Hepatocyte (in vitro differentiated cells): Measurements from ENCODE around the gene KCNQ5. TPM values are rescaled to one million over a fixed set of nuclear protein-coding genes. Genes with fewer than 3 reads are reported as not detected.

Source experiments
- DNase-seq: peaks from one replicate; pipeline ENCODE4 v3.0.0-alpha.2; 2016; ENCODE audit warnings: low spot score
- H2AFZ ChIP-seq: fragments of 200-600 bp; sonication (generic); 2 replicates; pipeline ENCODE4 v1.6.0; 2016; ENCODE audit warnings: antibody characterized with exemption, mild to moderate bottlenecking
- H3K27ac ChIP-seq: fragments of 200-600 bp; sonication (generic); 2 replicates; pipeline ENCODE4 v1.5.1; 2016; ENCODE audit warnings: mild to moderate bottlenecking
- H3K27me3 ChIP-seq: fragments of 200-600 bp; sonication (generic); 2 replicates; pipeline ENCODE4 v1.6.1; 2016
- H3K36me3 ChIP-seq: fragments of 200-600 bp; sonication (generic); replicated peaks from 2 replicates; pipeline ENCODE4 v1.5.1; 2016; ENCODE audit warnings: low read depth; ENCODE audit not compliant: insufficient read depth
- H3K4me1 ChIP-seq: fragments of 200-600 bp; sonication (generic); 2 replicates; pipeline ENCODE4 v1.5.1; 2016; ENCODE audit warnings: mild to moderate bottlenecking, moderate library complexity; ENCODE audit not compliant: insufficient read depth
- H3K4me2 ChIP-seq: fragments of 200-600 bp; sonication (generic); 2 replicates; pipeline ENCODE4 v1.6.0; 2016
- H3K4me3 ChIP-seq: fragments of 200-600 bp; sonication (generic); 2 replicates; pipeline ENCODE4 v1.5.1; 2016; ENCODE audit warnings: mild to moderate bottlenecking
- H3K79me2 ChIP-seq: fragments of 200-600 bp; sonication (generic); 2 replicates; pipeline ENCODE4 v1.6.0; 2017; ENCODE audit warnings: mild to moderate bottlenecking
- H3K9me2 ChIP-seq: fragments of 200-600 bp; sonication (generic); replicated peaks from 2 replicates; pipeline ENCODE4 v1.6.0; 2017; ENCODE audit warnings: mild to moderate bottlenecking; ENCODE audit not compliant: insufficient read depth
- H3K9me3 ChIP-seq: fragments of 200-600 bp; sonication (generic); 2 replicates; pipeline ENCODE4 v1.5.1; 2016; ENCODE audit warnings: low read depth, mild to moderate bottlenecking
- H4K20me1 ChIP-seq: fragments of 200-600 bp; sonication (generic); 2 replicates; pipeline ENCODE4 v1.6.0; 2016; ENCODE audit warnings: mild to moderate bottlenecking; ENCODE audit not compliant: insufficient read depth, poor library complexity, severe bottlenecking
- EZH2 ChIP-seq: fragments of 200-600 bp; sonication (generic); IDR thresholded peaks from 2 replicates; pipeline ENCODE4 v1.6.1; 2016; ENCODE audit warnings: antibody characterized with exemption, mild to moderate bottlenecking, borderline replicate concordance
- EZH2phosphoT487 ChIP-seq: fragments of 200-600 bp; sonication (generic); IDR thresholded peaks from one replicate; pipeline ENCODE4 v1.6.1; 2018; ENCODE audit warnings: antibody characterized with exemption, mild to moderate bottlenecking, low read depth, moderate library complexity; ENCODE audit not compliant: unreplicated experiment, severe bottlenecking
- WGBS: methylation state at CpG from one replicate; pipeline ENCODE4 v1.1.6; 2016; ENCODE audit warnings: low lambda C conversion rate; ENCODE audit errors: missing lambda C conversion rate; 5-methylcytosine and 5-hydroxymethylcytosine counted together
- polyA plus RNA-seq: library from polyadenylated mRNA; unstranded; fragments of >200 nt; fragmentation: Nextera tagmentation; extraction: Ambion mirVana; gene quantifications from 2 replicates; pipeline ENCODE4 v1.2.1, GENCODE V29; 2016
- total RNA-seq: library from RNA; depleted of rRNA; stranded (reverse); fragments of >200 nt; gene quantifications from 2 replicates; pipeline ENCODE4 v1.2.3, GENCODE V29; 2014
- TF ChIP-seq, protein P1 (sequence below): fragments of 200-600 bp; sonication (generic); IDR thresholded peaks from 2 replicates; pipeline ENCODE4 v1.5.1; 2016; ENCODE audit warnings: antibody characterized with exemption, mild to moderate bottlenecking; ENCODE audit not compliant: poor library complexity

Gene KCNQ5
- total and polyA plus RNA-seq, 2 experiments from 2014 or later, result 1.6 to 2.0 TPM

DNA sequence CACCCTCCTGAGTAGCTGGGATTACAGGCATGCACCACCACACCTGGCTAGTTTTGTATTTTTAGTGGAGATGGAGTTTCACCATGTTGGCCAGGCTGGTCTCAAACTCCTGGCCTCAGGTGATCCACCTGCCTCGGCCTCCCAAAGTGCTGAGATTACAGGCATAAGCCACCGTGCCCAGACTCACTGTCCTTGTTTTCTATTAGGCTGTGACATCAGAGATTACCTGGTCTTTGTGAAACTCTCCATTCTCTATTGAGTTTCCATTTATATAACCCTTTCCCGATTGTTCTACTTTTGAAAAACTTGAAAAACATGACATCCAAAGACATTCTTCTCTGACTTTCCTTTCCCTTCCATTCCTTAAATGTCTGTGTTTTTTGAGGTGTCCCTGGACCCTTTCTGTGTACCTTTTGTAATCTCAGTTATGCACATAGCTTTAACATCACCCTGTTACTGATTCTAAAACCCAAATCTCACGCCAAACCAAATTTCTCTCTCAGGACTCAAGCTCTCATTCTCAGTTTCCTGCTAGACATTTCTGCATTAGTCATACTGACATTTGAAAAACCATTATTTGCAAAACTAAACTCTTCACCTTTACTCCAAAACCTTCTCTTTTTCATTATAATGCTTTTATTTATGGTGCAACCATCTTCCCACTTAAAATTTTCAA lies 466.4 kb downstream of the KCNQ5 start:
- no peak overlapping the region for H3K4me3 ChIP-seq
- H3K9me2 ChIP-seq, result no peaks in the 10 kb centered on the region
- no peaks in the 10 kb centered on the region for H3K9me3 ChIP-seq
- 90% methylated on average over 4 of the region's 4 CpGs for WGBS
- H4K20me1 ChIP-seq, result no peaks in the 10 kb centered on the region
- H3K27me3 ChIP-seq, result no peaks in the 10 kb centered on the region
- H2AFZ ChIP-seq, result no peak overlapping the region
- no peak overlapping the region for H3K4me2 ChIP-seq
- H3K36me3 ChIP-seq, result no peaks in the 10 kb centered on the region
- no peaks in the 10 kb centered on the region for H3K79me2 ChIP-seq
- TF ChIP-seq EZH2phosphoT487, result no peak
- TF ChIP-seq EZH2, result no peak
- TF ChIP-seq, protein P1, sequence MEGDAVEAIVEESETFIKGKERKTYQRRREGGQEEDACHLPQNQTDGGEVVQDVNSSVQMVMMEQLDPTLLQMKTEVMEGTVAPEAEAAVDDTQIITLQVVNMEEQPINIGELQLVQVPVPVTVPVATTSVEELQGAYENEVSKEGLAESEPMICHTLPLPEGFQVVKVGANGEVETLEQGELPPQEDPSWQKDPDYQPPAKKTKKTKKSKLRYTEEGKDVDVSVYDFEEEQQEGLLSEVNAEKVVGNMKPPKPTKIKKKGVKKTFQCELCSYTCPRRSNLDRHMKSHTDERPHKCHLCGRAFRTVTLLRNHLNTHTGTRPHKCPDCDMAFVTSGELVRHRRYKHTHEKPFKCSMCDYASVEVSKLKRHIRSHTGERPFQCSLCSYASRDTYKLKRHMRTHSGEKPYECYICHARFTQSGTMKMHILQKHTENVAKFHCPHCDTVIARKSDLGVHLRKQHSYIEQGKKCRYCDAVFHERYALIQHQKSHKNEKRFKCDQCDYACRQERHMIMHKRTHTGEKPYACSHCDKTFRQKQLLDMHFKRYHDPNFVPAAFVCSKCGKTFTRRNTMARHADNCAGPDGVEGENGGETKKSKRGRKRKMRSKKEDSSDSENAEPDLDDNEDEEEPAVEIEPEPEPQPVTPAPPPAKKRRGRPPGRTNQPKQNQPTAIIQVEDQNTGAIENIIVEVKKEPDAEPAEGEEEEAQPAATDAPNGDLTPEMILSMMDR, result no peak
- no peaks in the 10 kb centered on the region for H3K4me1 ChIP-seq
- no peak overlapping the region for H3K27ac ChIP-seq
- no peak for DNase-seq

DNA sequence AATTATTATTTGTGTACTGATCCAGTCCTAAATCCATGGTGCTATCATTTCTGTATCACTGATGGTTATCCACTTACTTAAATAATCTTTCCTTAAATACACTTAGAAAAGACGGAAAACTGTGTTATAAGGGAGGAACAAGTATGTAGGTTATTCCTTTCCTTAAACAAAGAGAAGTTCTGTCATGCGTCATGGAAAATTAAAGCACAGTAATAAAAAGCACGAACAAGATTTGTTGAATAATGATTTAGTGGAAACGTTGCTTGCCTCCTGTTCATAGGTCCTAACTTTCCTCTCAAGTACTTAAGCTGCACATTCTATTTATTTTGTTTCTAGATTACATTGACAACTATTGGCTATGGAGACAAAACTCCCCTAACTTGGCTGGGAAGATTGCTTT lies 483.1 kb downstream of the KCNQ5 start:
- TF ChIP-seq EZH2phosphoT487 (no peak), EZH2 (no peak)
- TF ChIP-seq, protein P1, result no peak
- Histone ChIP-seq H2AFZ (no peak overlapping the region), H4K20me1 (no peaks in the 10 kb centered on the region), H3K79me2 (no peaks in the 10 kb centered on the region), H3K9me3 (no peaks in the 10 kb centered on the region), H3K4me2 (no peak overlapping the region), H3K36me3 (no peaks in the 10 kb centered on the region), H3K9me2 (no peaks in the 10 kb centered on the region), H3K27ac (no peak overlapping the region), H3K4me3 (no peak overlapping the region), H3K4me1 (no peaks in the 10 kb centered on the region), H3K27me3 (no peaks in the 10 kb centered on the region)
- 60% methylated on average over 4 of the region's 4 CpGs for WGBS
- DNase-seq, result no peak

DNA sequence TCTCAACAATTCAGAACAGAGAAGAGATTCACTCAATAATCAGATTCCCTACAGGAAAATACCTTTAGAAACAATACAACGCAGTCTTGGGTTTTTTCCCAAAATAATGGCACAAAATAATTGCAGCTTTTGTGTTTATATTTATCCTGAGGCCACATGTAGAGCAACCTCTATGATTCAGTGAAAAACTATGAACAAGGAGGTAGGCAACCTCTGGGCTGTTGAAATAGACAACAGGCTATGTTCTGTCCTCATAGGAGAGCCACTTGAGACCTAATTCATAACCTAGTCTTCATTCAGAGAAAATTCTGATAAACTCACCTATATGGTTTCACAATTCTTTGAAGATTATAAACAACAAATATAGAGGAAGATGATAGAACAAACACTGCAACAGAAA lies 485.2 kb downstream of the KCNQ5 start:
- Histone ChIP-seq H3K36me3 (no peaks in the 10 kb centered on the region), H3K9me2 (no peaks in the 10 kb centered on the region), H3K27me3 (no peaks in the 10 kb centered on the region), H3K4me1 (no peaks in the 10 kb centered on the region), H3K79me2 (no peaks in the 10 kb centered on the region), H3K9me3 (no peaks in the 10 kb centered on the region), H2AFZ (no peak overlapping the region), H3K4me2 (no peak overlapping the region), H4K20me1 (no peaks in the 10 kb centered on the region), H3K27ac (no peak overlapping the region), H3K4me3 (no peak overlapping the region)
- no peak for TF ChIP-seq EZH2phosphoT487
- TF ChIP-seq, protein P1, result no peak
- WGBS, result 74% methylated on average over 1 of the region's 1 CpG
- no peak for DNase-seq
